HG03460 (cell line): ENCODE results near the gene MACROD2.

Source experiments
- ATAC-seq: cut with Tn5 transposase; IDR thresholded peaks from one replicate; pipeline ENCODE4 v1.9.1; 2021; ENCODE audit not compliant: unreplicated experiment

MACROD2 gene

DNA sequence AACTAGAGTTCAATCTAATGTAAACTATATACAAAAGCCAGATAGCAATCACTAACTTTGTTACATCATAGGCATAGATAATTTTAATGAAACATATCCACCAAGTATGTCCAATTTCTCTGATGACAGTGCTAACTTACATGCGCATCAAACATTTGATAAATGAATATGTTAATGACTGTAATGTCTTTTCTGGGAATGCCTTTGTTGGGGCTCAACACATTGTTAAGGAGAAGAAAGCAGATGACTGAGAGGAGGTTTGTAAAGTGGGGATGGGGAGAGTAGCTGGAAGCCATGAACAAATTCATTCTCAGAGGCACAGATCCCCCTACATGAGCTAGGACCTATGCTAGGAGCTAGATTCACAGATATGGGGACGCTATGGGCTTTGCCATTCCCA lies 1627.9 kb downstream of the MACROD2 start:
- ATAC-seq = no peak

DNA sequence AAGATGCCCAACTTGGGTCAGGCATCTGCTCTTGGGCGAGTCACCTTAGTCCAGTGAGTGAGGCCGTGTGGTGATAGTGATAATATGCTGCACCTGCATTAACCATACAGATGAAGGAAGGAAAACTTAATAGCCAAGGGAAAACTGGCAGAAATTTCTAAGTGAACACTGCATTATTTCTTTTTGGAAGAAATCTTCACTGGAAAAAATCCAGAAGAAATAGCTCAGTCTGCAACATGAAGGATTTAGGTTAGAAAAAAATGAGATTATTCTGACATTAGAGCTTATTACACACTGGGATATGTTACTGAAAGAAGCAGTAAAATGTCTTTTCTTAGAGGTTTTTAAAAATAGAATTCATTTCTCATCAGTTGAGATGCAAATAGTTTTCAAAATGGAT lies 1630.7 kb downstream of the MACROD2 start:
- no peak for ATAC-seq

DNA sequence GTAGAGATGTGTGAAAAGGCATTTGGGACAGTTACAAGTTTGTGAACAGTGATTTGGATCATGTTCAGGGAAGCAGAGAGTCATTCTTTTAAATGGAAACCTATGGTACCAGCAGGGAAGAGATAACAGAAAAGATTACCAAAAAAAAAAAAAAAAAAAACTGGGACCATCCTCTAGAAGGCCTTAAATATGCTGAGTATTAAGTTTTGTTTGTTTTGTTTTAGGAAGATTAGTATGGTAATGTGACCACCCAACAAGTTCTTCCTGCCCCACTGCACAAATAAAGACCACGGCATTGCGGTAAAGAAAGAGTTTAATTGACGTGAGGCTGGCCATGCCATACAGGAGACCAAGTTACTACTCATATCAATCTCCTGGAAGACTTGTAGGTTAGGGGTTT lies 1631.8 kb downstream of the MACROD2 start:
- no peak for ATAC-seq

DNA sequence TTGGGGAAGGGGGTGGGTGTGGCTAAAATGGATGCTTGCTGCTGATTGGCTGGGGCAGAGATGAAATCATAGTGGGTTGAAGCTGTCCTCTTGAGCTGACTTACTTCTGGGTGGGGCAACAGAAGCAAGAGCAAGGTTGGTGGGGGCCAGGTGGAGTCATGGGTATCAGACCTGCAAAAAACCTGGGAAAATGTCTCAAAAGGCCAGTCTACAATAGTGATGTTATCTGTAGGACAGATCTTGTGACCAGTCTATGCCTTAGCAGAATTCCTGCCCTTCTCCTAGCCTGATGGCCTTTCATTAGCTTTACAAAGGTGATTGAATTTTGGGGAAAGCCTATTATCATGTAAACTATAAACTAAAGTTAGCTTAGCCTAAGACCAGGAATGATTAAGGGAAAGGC lies 1632.2 kb downstream of the MACROD2 start:
- ATAC-seq = no peak

DNA sequence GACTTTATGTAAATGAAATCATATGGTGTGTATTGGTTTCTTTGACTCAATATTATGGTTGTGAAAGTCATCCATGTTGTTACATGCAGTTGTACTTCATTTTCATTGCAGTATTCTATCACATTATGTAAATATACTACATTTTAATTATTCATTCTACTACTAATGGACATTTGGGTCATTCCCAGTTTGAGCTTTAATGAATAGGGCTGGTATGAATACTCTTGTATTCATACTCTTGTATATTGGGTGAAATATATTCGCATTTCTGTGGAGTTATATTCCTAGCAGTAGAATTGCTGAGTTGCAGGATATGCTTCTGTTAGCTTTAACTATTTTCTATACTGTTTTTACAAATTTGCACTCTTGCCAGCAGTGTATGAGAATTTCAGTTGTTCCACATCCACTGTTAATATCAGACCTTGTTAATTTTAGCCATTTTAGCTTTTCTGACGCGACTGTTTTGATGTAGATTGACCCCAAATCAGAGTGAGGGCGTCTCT lies 1633.6 kb downstream of the MACROD2 start:
- ATAC-seq = no peak

DNA sequence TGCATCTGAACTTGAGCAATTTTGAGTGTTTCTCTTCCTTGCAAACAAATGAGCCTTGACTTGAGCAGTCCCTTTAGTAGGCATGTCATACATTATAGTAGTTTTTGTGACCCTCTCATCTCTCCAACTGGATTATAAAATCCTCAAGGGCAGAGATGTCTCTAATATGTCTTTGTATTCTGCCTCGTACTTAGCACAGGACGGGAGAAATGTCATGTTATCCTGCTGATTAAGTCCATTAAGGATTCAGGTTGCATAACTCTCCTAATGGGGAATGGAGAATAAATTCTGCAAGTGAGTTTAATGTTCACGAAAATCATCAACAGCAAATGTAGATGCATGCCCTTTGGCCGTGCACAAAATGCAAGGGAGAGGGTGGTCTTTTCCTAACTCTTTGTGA lies 1635.0 kb downstream of the MACROD2 start:
- no peak for ATAC-seq

DNA sequence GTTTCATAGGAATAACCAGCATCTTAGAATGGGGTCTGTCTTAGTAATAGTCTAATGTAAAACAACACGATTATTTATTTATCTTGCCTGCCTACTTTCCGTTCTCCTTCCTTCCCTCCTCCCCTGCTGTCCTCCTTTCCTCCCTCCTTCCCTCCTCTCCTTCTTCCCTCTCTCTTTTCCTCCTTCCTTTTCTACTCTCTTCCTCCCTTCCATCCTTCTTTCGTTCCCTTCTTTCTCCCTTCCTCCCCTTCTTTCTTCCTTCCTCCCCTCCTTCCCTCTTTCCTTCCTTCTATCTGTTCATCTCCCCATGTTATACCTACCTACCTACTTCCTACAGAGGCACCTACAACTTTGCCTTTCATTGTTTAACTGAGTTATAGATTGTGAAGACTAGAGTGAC lies 1637.4 kb downstream of the MACROD2 start:
- no peak for ATAC-seq

DNA sequence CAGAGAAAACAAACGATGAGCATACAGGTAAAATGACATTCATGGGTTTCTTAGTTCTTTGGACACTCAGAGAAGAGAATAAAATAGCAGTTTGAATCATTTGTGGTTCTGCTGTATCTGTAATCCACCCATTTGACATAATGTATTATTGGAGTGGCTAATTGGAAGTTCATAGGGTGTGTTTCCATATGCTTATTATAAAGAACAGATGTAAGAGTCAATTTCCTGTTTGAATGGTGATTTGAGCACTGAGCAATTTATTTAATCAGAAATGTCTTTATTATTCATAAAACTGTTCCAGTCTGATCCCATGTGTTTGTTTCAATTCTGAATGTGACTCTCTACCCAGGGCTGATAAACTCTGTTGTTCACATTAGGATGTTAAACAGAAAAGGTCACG lies 1638.8 kb downstream of the MACROD2 start:
- ATAC-seq = no peak

DNA sequence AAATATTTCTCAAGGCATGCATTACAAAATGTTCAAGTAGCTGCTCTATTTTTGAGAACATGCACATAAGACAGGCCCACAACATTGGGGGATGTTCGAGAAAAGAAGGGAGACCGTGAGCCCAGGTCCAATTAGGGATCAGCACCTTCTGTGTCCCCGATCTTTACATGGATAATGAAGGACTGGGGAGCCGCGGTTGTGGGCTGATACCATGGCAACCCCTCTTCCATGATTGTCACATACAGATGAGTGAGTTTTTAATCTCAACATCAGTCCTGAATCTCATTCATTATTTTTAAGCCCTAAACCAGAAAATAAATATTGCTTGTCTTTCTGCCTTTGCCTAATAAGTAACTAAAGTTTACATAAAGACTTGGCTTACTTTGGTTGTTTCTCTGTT lies 1642.2 kb downstream of the MACROD2 start:
- ATAC-seq = no peak

DNA sequence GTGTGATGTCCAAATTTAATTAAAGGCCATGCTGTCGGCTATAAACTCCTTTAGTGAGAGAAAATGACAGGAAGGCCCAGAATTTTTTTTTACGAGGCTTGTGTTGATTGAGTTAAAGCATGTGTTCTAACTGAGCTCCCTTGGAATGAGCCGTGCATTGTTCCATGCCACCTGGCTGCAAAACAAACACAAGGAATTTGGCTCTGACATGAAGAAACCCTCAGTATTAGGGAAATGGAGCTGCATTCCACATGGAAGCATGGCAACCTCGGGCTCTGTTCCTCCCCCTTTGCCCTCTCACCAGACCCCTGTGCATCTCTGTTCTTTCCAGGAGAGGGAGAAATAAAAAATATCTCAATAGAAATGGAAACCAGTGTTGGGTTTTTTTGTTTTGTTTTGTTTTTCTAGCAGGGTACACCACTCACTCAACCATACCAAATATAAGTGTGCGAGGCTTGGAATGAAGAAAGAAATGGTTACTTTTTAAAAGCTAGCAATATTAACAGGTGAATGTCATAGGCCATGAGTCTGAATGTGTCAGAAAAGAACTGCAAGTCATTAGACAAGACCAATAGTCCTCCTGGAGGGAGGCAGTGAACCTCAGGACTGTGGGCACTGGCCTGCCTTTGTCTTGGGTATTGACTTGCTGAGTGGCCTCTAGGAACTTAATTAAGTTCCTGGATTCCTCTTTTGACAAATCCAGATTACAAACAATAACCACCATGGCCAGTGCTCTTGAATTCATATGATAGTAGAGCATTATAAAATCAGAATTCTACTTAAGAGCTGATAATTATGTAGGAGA lies 1642.8 kb downstream of the MACROD2 start:
- ATAC-seq = no peak

DNA sequence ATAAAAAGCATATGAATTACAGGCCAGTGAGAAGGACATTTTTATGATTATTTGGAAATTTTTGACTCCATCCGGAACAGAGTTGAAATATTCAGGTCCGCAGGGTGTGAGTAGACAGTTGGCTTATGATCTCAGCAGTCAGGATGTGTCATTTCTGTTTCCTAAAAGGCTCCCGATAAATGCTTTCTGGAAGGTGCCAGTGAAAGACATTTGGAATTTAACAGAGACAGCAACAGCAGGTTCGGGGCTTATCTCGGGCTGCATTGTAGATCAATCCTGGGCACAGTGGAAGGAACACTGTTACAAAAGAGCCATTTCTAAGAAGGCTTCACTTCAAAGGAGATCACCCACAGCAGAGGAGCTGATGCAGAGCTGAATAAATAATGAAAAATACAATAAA lies 1643.5 kb downstream of the MACROD2 start:
- ATAC-seq = no peak

DNA sequence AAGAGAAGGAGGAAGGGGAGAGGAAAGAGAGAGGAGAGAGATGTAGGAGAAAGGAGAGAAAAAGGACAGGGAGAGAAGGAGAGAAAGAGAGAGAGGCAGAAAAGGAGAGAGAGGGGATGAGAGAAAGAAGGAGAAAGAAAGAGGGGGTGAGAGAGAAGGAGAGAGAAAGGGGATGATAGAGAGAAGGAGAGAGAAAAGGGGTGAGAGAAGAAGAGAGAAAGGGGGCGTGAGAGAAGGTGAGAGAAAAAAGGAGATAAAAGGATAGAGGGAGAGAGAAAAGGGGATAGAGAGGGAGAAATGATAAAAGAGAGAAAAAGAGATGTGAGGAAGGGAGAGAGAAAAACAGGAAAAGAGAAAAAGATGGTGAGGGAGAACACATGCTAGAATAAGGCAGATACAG lies 1644.5 kb downstream of the MACROD2 start:
- ATAC-seq = no peak

DNA sequence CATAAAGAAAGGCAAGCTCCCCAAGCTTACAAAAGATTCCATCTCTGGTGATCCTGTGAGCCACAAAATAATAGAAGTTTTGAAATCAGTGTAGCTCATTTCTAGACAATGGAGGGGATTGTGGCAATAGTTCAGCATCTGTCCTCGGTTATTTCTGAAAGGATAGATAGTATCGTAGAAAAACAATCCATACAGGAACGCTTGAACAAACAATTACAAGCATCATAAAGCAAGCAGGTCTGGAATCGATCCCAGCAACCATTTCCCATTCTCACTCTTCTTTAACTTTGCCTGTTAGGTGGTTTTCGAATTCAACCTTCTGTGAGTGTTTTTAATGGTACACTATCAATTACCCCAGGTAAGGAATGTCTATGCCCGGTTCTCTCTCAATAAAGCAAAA lies 1646.8 kb downstream of the MACROD2 start:
- no peak for ATAC-seq

DNA sequence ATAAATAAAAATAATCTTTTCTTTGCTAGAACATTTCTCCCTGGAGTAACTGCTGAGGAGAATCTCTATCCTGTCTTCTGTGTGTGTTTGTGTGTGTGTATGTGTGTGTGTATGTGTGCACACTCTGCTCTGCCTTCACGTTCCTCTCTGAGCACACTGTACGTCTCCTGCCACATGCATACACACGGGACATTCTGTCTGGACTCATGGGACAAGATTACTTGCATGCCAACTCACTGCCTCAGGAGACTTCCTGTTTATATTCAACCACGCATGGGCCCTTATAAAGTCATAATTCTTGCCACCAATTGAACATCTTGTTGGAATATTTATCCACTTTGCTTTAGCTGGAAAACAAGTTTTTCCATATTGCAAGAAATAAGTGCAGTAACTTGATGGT lies 1647.4 kb downstream of the MACROD2 start:
- no peak for ATAC-seq

DNA sequence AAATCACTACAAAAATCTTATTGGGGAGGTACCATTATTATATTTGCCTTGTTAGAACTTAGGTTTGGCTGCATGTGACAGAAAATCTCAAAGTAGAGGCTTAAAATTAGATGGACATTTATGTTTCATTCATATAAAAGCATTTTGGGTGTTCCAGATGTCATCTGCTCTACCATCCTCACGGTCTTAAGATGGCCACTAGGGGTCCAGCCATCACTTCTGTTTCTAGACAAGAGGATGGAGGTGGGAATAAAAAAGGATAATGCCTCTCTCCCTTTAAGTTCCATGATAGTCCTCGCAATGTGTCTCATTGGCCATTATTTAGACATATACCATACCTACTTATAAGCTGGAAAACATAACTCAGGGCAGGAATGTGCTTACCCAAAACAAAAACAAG lies 1648.4 kb downstream of the MACROD2 start:
- no peak for ATAC-seq

DNA sequence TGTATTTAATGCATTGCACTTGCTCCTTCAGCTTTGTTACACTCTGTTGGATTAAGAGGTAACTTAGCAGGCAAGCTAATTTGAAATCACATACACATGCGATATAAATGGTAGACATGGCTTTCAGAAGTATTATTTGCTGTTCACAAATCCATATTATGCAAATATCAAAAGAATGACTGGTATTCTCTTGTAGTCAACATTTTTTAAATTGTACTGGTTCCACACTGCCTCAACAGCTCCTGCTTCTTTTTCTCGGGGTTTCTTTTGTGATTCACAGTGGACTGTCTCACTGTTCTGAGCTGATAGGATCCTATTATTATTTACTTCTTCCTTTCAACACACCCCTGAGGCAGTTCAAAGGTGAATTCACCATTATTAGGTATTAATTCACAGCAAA lies 1650.5 kb downstream of the MACROD2 start:
- ATAC-seq = no peak

DNA sequence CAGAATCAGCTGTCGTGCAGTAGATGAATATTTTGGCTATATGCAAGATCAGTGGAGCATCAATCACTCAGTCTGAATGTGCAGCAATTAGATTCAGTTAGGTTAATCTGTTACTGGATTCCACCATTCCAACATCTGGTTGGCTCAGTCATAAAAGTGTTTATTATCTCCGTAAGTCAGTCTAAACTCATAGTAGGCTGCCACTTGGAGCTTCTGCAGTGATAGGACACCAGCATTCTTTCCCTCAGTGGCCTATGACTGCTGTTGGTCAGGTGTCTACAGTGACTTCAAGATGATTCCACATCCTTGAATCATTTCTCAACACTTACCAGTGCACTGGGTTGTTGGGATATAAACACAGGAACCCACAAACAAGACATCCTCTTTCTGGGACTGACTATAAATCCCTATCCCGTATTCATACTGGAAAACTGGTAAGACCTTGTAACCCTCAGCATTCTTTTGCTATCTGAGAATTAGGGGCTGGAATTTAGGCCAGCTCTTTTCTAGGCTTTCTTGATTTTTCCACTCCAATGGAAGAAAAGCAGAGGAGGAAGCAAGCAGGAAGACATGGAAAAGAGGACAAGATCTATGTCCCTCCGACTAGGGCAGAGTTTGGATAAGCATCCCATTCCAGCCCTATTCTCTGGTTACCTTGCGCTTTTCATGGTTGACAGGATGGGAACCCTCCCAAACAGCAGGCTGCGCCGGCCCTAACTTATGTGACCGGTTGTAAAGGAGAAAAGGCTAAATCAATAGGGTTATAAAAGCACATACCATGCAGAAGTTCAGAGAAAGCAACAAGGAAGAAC lies 1658.3 kb downstream of the MACROD2 start:
- no peak for ATAC-seq

DNA sequence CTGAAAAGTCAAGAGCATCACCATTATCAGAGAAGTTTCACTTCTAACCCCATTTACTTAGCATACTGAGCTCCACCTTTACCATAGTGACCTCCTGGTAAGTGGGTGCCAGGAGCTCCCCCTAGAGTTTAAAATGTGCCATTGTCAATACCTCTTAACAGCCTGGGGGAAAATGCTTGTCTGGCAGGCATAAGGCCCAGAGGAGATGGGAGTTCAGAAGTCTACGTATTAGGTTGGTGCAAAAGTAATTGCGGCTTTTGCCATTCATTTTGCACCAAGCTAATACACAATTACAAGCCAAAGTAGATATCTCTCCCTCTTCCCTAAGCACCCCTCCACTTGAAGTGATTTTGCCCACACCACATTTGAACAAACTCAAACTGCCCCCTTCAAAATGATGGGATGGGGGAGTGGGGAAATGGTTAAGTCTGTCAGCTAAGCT lies 1658.9 kb downstream of the MACROD2 start:
- peak; percentile 98 for ATAC-seq

DNA sequence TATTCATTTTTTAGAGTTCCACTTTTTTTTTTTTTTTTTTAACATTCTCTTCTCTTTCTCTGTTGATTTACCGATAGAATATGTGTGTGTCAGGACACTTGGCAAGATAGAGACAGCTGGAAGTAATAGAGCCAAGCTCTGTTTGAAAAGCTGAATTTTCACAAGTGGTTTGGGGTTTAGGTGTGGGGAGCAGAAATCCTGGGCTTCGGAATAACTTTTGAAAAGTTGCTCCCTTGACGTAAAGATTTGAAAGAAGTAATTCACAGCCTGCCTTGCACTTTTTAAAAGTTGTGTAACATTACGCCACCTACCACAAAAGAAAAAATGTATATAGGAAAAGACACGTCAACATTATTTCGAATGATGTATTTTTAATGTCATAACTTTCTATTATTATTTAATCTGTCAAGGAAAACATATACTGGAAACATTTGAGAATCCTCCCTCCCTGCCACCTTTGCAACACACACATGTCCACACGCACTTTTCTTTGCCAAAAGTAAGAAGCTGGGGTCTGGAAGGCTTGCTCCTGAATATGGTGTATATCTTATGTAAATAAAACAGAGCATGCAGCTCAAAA lies 1660.1 kb downstream of the MACROD2 start:
- ATAC-seq = no peak

DNA sequence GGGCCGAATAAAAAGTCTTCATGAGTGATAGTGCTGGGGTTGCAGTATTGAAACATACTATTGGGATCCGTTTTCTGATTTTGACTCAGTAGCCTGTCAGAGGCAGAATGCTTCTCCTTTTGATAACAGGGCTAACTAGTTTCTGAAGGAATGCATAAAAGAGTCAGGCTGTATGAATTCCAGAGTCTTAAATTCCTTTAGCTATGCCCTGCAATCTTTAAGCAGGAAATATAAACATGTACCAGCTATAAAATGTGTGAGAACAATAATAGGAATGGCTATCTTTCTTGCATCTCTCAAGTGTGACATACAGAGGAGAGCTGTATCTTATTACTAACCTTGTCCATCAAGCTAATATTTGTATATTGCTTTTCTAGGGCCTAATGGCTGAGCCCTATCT lies 1660.8 kb downstream of the MACROD2 start:
- ATAC-seq = no peak

DNA sequence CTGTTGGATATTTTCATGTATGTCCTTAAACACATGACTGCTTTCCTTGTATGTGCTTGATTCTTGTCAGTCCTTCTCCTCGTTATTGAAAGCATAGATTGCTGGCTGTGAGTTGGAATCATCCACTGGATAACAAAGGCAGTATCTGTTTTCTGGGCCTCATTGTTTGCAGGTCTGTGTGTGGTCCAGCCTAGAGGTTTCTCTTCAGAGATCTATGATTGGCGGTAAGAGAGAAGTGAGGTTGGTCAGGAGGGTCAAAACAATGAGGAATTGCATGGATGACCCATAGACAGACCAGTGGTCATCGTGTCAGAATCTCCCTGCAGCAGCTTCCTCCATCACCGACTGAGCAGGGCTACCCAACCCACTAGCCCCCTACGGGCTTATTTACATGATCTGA lies 1663.0 kb downstream of the MACROD2 start:
- no peak for ATAC-seq

DNA sequence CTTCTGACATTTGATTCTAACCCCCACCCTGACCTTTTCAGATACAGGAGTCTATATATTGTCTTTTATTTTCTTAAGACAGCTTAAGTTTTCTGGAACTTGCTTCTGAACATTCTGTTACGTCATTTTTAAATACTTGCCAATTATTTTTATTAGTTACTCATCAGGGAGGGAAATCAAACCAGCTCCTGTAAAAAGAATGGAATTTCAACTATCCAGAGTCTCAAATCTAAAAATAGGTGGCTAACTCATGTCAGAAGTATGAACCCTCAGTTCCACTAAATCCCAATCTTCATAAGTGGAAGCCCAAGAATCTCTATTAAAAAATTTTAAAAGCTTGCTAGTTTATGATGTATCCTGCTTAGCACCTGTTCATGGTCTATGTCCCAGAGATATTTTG lies 1677.9 kb downstream of the MACROD2 start:
- no peak for ATAC-seq
